HepG2 (cell line): ENCODE results near the gene ASAP2. TPM values are rescaled to one million over a fixed set of nuclear protein-coding genes. Genes with fewer than 3 reads are reported as not detected.

Source experiments
- ATAC-seq: fragments of 200-7000 bp; cut with Tn5 transposase; 3 replicates; pipeline ENCODE4 v1.9.1; 2020; ENCODE audit warnings: mild to moderate bottlenecking, moderate library complexity
- BruUV-seq: library from RNA; stranded (reverse); fragments of 400-500 nt; replicated peaks from 2 replicates; lab custom pipeline; 2021; lab: Mats Ljungman, UMichigan
- CTCF ChIA-PET: fragments of 300-600 bp; formaldehyde crosslinking; extraction: SDS; loops from one replicate; lab custom pipeline; 2021; ENCODE audit warnings: low total read pairs, inconsistent platforms, low intra/inter-chr PET ratio; lab: Yijun Ruan, JAX
- POLR2A ChIA-PET: fragments of 350-600 bp; sonication (Branson Sonifier 250); formaldehyde crosslinking; loops from one replicate; lab custom pipeline; 2020; ENCODE audit warnings: antibody characterized with exemption, inconsistent platforms; lab: Yijun Ruan, JAX
- DNase-seq: peaks from one replicate; pipeline ENCODE4 v3.0.0-alpha.2; 2015; ENCODE audit warnings: low spot score
- FAIRE-seq: peaks from 3 replicates; lab custom pipeline; 2011; peaks lifted over from hg19 to GRCh38; lab: Jason Lieb, UNC
- H2AFZ ChIP-seq: one replicate; pipeline ENCODE4 v1.6.1; 2011; ENCODE audit warnings: low read length, inconsistent platforms
- H3K27ac ChIP-seq: fragments of 300-600 bp; 3 replicates; pipeline ENCODE4 v1.8.0; 2011; ENCODE audit warnings: mixed run types, mild to moderate bottlenecking, mixed read lengths, low read length, inconsistent platforms; ENCODE audit not compliant: insufficient read depth; ENCODE audit errors: extremely low read length
- H3K27me3 ChIP-seq, 2 experiments: fragments of 200-600 bp in 1 of 2; 2 replicates in 1 of 2; 3 replicates in 1 of 2; pipeline versions ENCODE4 v1.6.0 to v1.8.0; 2011; ENCODE audit warnings: low read length in 2 of 2, mild to moderate bottlenecking in 2 of 2, moderate library complexity in 2 of 2, inconsistent platforms in 1 of 2; ENCODE audit not compliant: insufficient read depth in 2 of 2, control insufficient read depth in 1 of 2
- H3K36me3 ChIP-seq, 2 experiments: fragments of 200-600 bp in 1 of 2; replicated peaks in 1 of 2; 2 replicates in 1 of 2; 3 replicates in 1 of 2; pipeline versions ENCODE4 v1.5.1 to v1.8.0; 2011; ENCODE audit warnings: low read length in 2 of 2, inconsistent platforms in 1 of 2; ENCODE audit not compliant: insufficient read depth in 2 of 2, control insufficient read depth in 1 of 2
- H3K4me1 ChIP-seq: 2 replicates; pipeline ENCODE4 v1.5.1; 2012; ENCODE audit warnings: low read length, inconsistent platforms; ENCODE audit not compliant: insufficient read depth
- H3K4me2 ChIP-seq: 2 replicates; pipeline ENCODE4 v1.6.0; 2011; ENCODE audit warnings: low read depth, low read length, inconsistent platforms
- H3K4me3 ChIP-seq, 3 experiments: fragments of 200-600 bp in 1 of 3; sonication (generic), shearing (Covaris generic) in 1 of 3; replicated peaks in 1 of 3; 2 replicates each; pipeline ENCODE4 v1.5.1; 2011 to 2016; ENCODE audit warnings: low read length in 3 of 3, inconsistent platforms in 2 of 3, low read depth in 2 of 3, mild to moderate bottlenecking in 2 of 3, control low read depth in 1 of 3, mixed read lengths in 1 of 3; ENCODE audit not compliant: insufficient read depth in 1 of 3
- H3K79me2 ChIP-seq: one replicate; pipeline ENCODE4 v1.6.1; 2011; ENCODE audit warnings: low read length, inconsistent platforms; ENCODE audit not compliant: insufficient read depth
- H3K9ac ChIP-seq: 2 replicates; pipeline ENCODE4 v1.6.0; 2011; ENCODE audit warnings: mild to moderate bottlenecking, low read depth, low read length, inconsistent platforms; ENCODE audit not compliant: insufficient read depth
- H3K9me3 ChIP-seq: 2 replicates; pipeline ENCODE4 v1.5.1; 2012; ENCODE audit warnings: mild to moderate bottlenecking, low read length
- H4K20me1 ChIP-seq: 2 replicates; pipeline ENCODE4 v1.6.0; 2011; ENCODE audit warnings: inconsistent platforms, mild to moderate bottlenecking, low read length, moderate library complexity; ENCODE audit not compliant: insufficient read depth
- ELF1 ChIP-seq: sonication (generic); formaldehyde crosslinking; IDR thresholded peaks from 2 replicates; pipeline ENCODE4 v1.4.0; 2020; ENCODE audit warnings: missing genetic modification reagents
- HNRNPL ChIP-seq: fragments of 200-400 bp; formaldehyde crosslinking; IDR thresholded peaks from 2 replicates; pipeline ENCODE4 v1.6.1; 2017; ENCODE audit warnings: mild to moderate bottlenecking, low read depth, low read length
- PRDM15 ChIP-seq: sonication (generic); formaldehyde crosslinking; IDR thresholded peaks from 2 replicates; pipeline ENCODE4 v1.4.0; 2020; ENCODE audit warnings: missing genetic modification reagents
- STAT5B ChIP-seq: sonication (generic); formaldehyde crosslinking; IDR thresholded peaks from 2 replicates; pipeline ENCODE4 v1.4.0; 2020; ENCODE audit warnings: missing genetic modification reagents
- TOPORS ChIP-seq: sonication (generic); formaldehyde crosslinking; IDR thresholded peaks from 2 replicates; pipeline ENCODE4 v1.8.0; 2023; ENCODE audit warnings: mild to moderate bottlenecking, missing genetic modification reagents
- ZNF704 ChIP-seq: sonication (generic); formaldehyde crosslinking; IDR thresholded peaks from 2 replicates; pipeline ENCODE4 v1.8.1; 2023; ENCODE audit warnings: mild to moderate bottlenecking, inconsistent platforms, moderate library complexity, missing genetic modification reagents, borderline replicate concordance
- ZNF788 ChIP-seq: sonication (generic); formaldehyde crosslinking; IDR thresholded peaks from 2 replicates; pipeline ENCODE4 v1.5.0; 2020; ENCODE audit warnings: mild to moderate bottlenecking, missing genetic modification reagents, borderline replicate concordance
- WGBS: methylation state at CpG from one replicate; pipeline ENCODE4 v1.1.6; 2017; ENCODE audit warnings: low lambda C conversion rate; 5-methylcytosine and 5-hydroxymethylcytosine counted together
- in situ Hi-C: cut with HindIII; loops from 2 replicates; pipeline ENCODE4 v1.10.0; 2017; ENCODE audit warnings: low pct_unique_long_range_greater_than_20kb; ENCODE audit not compliant: extremely low pct_ligation_motif_present
- intact Hi-C: fragments of 100-400 bp; cut with micrococcal nuclease; formaldehyde crosslinking; loops from one replicate; pipeline ENCODE4 v1.10.0; 2022; ENCODE audit not compliant: unreplicated experiment
- polyA plus RNA-seq, 8 experiments: library from polyadenylated mRNA; depleted of rRNA in 3 of 8; stranded (reverse) in 7 of 8; unstranded in 1 of 8; fragments of >200 nt; fragmentation: Illumina TruSeq in 4 of 8; extraction: Trizol in 4 of 8; gene quantifications; 2 replicates each; pipeline versions ENCODE4 v1.2.1 to v1.2.3, GENCODE V29; 2011 to 2016; ENCODE audit warnings: low read depth in 4 of 8, missing spikeins in 1 of 8, mixed read lengths in 1 of 8; ENCODE audit not compliant: insufficient read depth in 1 of 8
- total RNA-seq, 5 experiments: library from RNA; depleted of rRNA; stranded (reverse); fragments of >200 nt; fragmentation: Illumina TruSeq; extraction: Trizol; gene quantifications; 2 replicates each; pipeline ENCODE4 v1.2.3, GENCODE V29; 2016; ENCODE audit warnings: low read depth in 1 of 5

ASAP2 gene
- total and polyA plus RNA-seq, 2 of the 13 experiments (the other 11 are each of a cell fraction or from before 2014, with no cell fraction given), result 7.3 to 22.3 TPM

GRCh38 chr2:9441556-9441955 lies 234.9 kb downstream of the ASAP2 start:
- TF ChIP-seq TOPORS (CRISPR knock-in tag) (no peak), ELF1 (CRISPR knock-in tag) (no peak), PRDM15 (CRISPR knock-in tag) (no peak), ZNF788 (CRISPR knock-in tag) (no peak)
- H3K27ac ChIP-seq, result no peak overlapping the region
- H3K36me3 ChIP-seq, result peaks cover 17 to 70% of the 10 kb centered on the region in 2 experiments
- WGBS, result 84% methylated on average over 3 of the region's 3 CpGs
- no peak overlapping the region for H3K4me3 ChIP-seq
- no peak for DNase-seq
- H3K4me1 ChIP-seq, result no peaks in the 10 kb centered on the region
- H3K9me3 ChIP-seq, result no peaks in the 10 kb centered on the region
- no peak for FAIRE-seq
- H3K27me3 ChIP-seq, result no peaks in the 10 kb centered on the region
- intact Hi-C loops (no loop called here), in situ Hi-C loops (no loop called here)
- no TSS peak for BruUV-seq
- no peaks in the 10 kb centered on the region for H3K79me2 ChIP-seq
- no peak overlapping the region for H2AFZ ChIP-seq
- ChIA-PET CTCF (no interaction called here), POLR2A (no interaction called here)
- ATAC-seq, result no peak
- H3K4me2 ChIP-seq, result no peak overlapping the region
- no peak overlapping the region for H3K9ac ChIP-seq
- no peaks in the 10 kb centered on the region for H4K20me1 ChIP-seq

GRCh38 chr2:9443526-9443925 lies 236.9 kb downstream of the ASAP2 start:
- H3K4me3 ChIP-seq, result no peak overlapping the region
- H3K27ac ChIP-seq, result no peak overlapping the region
- ATAC-seq, result no peak
- no TSS peak for BruUV-seq
- H3K79me2 ChIP-seq, result no peaks in the 10 kb centered on the region
- H3K4me1 ChIP-seq, result no peaks in the 10 kb centered on the region
- no peak overlapping the region for H3K9ac ChIP-seq
- H2AFZ ChIP-seq, result no peak overlapping the region
- H3K9me3 ChIP-seq, result no peaks in the 10 kb centered on the region
- H3K4me2 ChIP-seq, result no peak overlapping the region
- POLR2A ChIA-PET, result interaction anchor here (1.1 to 1.4 kb wide), 2 partner anchors 12 to 21 kb away, joined by 3 to 4 read pairs; partner anchors contain the start of genes CPSF3 and ITGB1BP1
- FAIRE-seq, result no peak
- no peaks in the 10 kb centered on the region for H3K27me3 ChIP-seq
- no peaks in the 10 kb centered on the region for H4K20me1 ChIP-seq
- in situ Hi-C loops, result no loop called here
- no peak for DNase-seq
- intact Hi-C loops, result no loop called here
- 99% methylated on average over 5 of the region's 5 CpGs for WGBS
- H3K36me3 ChIP-seq, result peaks cover 18 to 64% of the 10 kb centered on the region in 2 experiments
- CTCF ChIA-PET, result no interaction called here
- no peak for TF ChIP-seq STAT5B (CRISPR knock-in tag)
- no peak for TF ChIP-seq ZNF704 (CRISPR knock-in tag)
- TF ChIP-seq HNRNPL, result no peak
